ENCODE results near the gene ACLY. TPM values are rescaled to one million over a fixed set of nuclear protein-coding genes. Genes with fewer than 3 reads are reported as not detected.

Gene ACLY
- total and polyA plus RNA-seq, 2 donors (not counting 1 experiment from before 2014, with no cell fraction given): 40.2 to 91.5 TPM

DNA sequence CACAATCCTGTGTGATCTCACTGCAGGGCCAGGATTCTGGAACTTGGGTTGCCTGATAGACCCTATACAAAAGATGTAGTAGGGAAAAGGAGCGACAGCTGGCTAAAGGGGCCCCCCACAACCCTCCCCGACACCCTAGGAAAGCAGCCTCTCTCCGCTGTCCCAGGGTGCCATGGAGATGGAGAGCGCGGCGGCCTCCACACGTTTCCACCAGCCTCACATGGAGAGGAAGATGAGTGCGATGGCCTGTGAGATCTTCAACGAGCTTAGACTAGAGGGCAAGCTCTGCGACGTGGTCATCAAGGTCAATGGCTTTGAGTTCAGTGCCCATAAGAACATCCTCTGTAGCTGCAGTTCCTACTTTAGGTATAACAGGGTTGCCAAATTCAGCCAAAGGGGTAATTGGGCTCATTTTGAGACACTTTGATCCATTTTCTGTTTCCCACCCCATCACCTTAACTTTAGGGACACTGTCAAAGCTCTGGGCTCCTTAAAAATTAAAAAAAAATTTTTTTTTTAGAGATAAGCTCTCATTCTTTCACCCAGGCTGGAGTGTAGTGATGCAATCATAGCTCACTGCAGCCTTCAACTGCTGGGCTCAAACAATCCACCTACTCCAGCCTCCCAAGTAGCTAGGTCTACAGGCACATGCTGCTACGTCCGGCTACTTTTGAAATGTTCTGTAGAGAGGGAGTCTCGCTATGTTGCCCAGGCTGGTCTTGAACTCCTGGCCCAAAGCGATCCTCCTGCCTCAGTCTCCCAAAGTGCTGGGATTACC lies 80.8 kb downstream of the ACLY start, which contains the start of gene KLHL10:
KLHL10 (plus strand) TSS at position 65 of the 778 bp plus-strand sequence; CDS start at position 173, 108 bp downstream.
- no peak for ATAC-seq (ENCODE audit: low read depth)
- WGBS (ENCODE audit: insufficient coverage): 90% methylated on average over 13 of the region's 15 CpGs
- no peaks in the 10 kb centered on the region for H3K9me3 ChIP-seq (ENCODE audit: control extremely low read depth in 1 of 3, control insufficient read depth in 2 of 3, insufficient read depth in 1 of 3, low read length in 2 of 3)
- Mint-ChIP-seq H3K27ac (no peak within 1 kb of the TSS), H3K27me3 (no peaks in the 10 kb centered on the region), H3K4me1 (peaks cover 13% of the 10 kb centered on the region), H3K4me3 (peak within 1 kb of the TSS; percentile 92), H3K9me3 (ENCODE audit: insufficient read depth) (no peaks in the 10 kb centered on the region)
- H2AFZ ChIP-seq (ENCODE audit: insufficient read depth, low read depth, low read length, poor library complexity, severe bottlenecking): peak within 1 kb of the TSS; percentile 97
- H3K4me1 ChIP-seq (ENCODE audit: control insufficient read depth in 2 of 2, insufficient read depth in 2 of 2, low read length in 2 of 2): peaks cover 12 to 14% of the 10 kb centered on the region in 2 donors
- H3K27ac ChIP-seq (ENCODE audit: low read length in 2 of 2): no peak within 1 kb of the TSS
- H3K9ac ChIP-seq (ENCODE audit: low read length): peak within 1 kb of the TSS; percentile 88
- H3K4me3 ChIP-seq (ENCODE audit: control extremely low read depth in 1 of 5, extremely low read depth in 1 of 5, insufficient read depth in 1 of 5, low read depth in 2 of 5, low read length in 4 of 5): peak within 1 kb of the TSS in 4 of 5 experiments; percentile 62 to 80 (median 70)
- CTCF ChIA-PET: interaction anchor here (1.2 to 1.3 kb wide), 2 partner anchors 26 to 189 kb away, joined by 3 to 5 read pairs; partner anchors contain the start of gene P3H4
- TF ChIP-seq EZH2 (IDR thresholded peaks at IDR 0.05; ENCODE audit: borderline replicate concordance, insufficient read depth, low read depth, low read length, poor library complexity, severe bottlenecking): no peak
- TF ChIP-seq, protein P1, sequence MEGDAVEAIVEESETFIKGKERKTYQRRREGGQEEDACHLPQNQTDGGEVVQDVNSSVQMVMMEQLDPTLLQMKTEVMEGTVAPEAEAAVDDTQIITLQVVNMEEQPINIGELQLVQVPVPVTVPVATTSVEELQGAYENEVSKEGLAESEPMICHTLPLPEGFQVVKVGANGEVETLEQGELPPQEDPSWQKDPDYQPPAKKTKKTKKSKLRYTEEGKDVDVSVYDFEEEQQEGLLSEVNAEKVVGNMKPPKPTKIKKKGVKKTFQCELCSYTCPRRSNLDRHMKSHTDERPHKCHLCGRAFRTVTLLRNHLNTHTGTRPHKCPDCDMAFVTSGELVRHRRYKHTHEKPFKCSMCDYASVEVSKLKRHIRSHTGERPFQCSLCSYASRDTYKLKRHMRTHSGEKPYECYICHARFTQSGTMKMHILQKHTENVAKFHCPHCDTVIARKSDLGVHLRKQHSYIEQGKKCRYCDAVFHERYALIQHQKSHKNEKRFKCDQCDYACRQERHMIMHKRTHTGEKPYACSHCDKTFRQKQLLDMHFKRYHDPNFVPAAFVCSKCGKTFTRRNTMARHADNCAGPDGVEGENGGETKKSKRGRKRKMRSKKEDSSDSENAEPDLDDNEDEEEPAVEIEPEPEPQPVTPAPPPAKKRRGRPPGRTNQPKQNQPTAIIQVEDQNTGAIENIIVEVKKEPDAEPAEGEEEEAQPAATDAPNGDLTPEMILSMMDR (IDR thresholded peaks at IDR 0.05): no peak
- H4K20me1 ChIP-seq (ENCODE audit: control insufficient read depth, insufficient read depth, low read length, poor library complexity, severe bottlenecking): no peaks in the 10 kb centered on the region
- H3K4me2 ChIP-seq (replicated peaks; ENCODE audit: low read depth, low read length, poor library complexity, severe bottlenecking): peak within 1 kb of the TSS; percentile 90
- DNase-seq: no peak
- POLR2A ChIA-PET: no interaction called here
- intact Hi-C loops (cut with micrococcal nuclease): no loop called here
- H3K36me3 ChIP-seq (replicated peaks in 1 of 2; ENCODE audit: control extremely low read depth in 1 of 2, control insufficient read depth in 1 of 2, extremely low read depth in 1 of 2, insufficient read depth in 2 of 2, low read length in 1 of 2): peaks cover 0 to 5% of the 10 kb centered on the region in 2 experiments
- H3K27me3 ChIP-seq (replicated peaks in 1 of 4; ENCODE audit: control extremely low read depth in 1 of 4, control insufficient read depth in 3 of 4, insufficient read depth in 4 of 4, low read length in 3 of 4): peaks cover 0 to 13% (median 0%) of the 10 kb centered on the region in 4 experiments
- H3K79me2 ChIP-seq (ENCODE audit: control insufficient read depth, insufficient read depth, low read length): peaks cover 7% of the 10 kb centered on the region
